Measurements from ENCODE around the gene APOA1. TPM values are rescaled to one million over a fixed set of nuclear protein-coding genes. Genes with fewer than 3 reads are reported as not detected.

APOA1 gene
- total and polyA plus RNA-seq, 2 of the 4 experiments (the other 2 are of a cell fraction): 0.18 to 0.89 TPM

DNA sequence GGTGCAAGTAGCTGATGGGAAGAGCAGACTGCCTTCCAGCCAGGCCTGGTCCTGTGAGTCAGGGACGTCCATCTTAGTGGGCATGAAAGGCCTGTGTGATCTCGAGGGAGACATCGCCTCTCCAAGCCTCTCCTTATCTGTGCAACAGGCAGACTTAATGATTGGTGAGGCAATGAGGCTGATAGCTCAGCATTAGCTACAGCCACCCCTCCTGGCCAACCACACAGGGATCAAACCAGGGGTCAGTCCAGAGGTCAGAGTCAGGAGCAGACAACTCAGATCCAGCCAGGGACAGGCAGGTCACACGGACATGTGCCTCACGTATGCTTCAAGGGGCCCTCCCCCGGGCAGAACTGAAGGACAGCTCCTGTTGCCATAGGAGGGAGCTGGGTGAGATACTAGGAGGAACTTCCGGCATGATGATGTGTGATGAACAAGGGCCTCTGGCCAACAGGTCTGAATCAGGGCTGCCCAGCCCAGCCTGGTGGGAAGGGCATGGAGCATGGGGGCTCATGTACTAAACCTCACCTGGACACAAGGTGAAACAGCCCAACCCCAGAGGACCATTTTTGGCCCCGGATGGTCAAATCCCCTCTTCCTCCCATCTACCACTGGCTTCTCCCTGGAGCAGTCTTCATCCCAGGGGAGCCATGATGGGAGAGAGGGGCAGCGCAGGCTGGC is 10.5 kb downstream of the APOA1 start:
- no peaks in the 10 kb centered on the region for H4K20me1 ChIP-seq (ENCODE audit: insufficient read depth, low read length)
- H3K56ac ChIP-seq (ENCODE audit: extremely low read depth, insufficient read depth, low read length): no peak overlapping the region
- no peak overlapping the region for H3K9ac ChIP-seq (ENCODE audit: low read depth, low read length)
- no peak overlapping the region for H3K4me3 ChIP-seq (ENCODE audit: insufficient read depth, low read depth, low read length)
- CTCF ChIA-PET: interaction anchor here (1.6 kb wide), 1 partner anchor 9 kb away, joined by 5 read pairs; no protein-coding TSS in a partner anchor
- peaks cover 4% of the 10 kb centered on the region; the same call in 1 of the 2 replicates for H3K4me1 ChIP-seq (ENCODE audit: control insufficient read depth, insufficient read depth, low read length)
- intact Hi-C loops (cut with micrococcal nuclease) (no loop called here), dilution Hi-C loops (cut with HindIII; ENCODE audit: low sequenced_read_pairs, unreplicated experiment) (no loop called here), in situ Hi-C loops (cut with MboI; ENCODE audit: low sequenced_read_pairs) (no loop called here)
- H2BK5ac ChIP-seq (ENCODE audit: low read depth, low read length, poor library complexity, severe bottlenecking): no peak overlapping the region
- DNase-seq (no peak), ATAC-seq (ENCODE audit: low read depth) (no peak)
- no peak for TF ChIP-seq SMC3 (IDR thresholded peaks at IDR 0.05; ENCODE audit: low read depth, low read length)
- no peak for TF ChIP-seq MXI1 (IDR thresholded peaks at IDR 0.05; ENCODE audit: borderline replicate concordance, low read depth, low read length)
- TF ChIP-seq, protein P1, sequence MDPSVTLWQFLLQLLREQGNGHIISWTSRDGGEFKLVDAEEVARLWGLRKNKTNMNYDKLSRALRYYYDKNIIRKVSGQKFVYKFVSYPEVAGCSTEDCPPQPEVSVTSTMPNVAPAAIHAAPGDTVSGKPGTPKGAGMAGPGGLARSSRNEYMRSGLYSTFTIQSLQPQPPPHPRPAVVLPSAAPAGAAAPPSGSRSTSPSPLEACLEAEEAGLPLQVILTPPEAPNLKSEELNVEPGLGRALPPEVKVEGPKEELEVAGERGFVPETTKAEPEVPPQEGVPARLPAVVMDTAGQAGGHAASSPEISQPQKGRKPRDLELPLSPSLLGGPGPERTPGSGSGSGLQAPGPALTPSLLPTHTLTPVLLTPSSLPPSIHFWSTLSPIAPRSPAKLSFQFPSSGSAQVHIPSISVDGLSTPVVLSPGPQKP (IDR thresholded peaks at IDR 0.05; ENCODE audit: borderline replicate concordance, low read depth, low read length): no peak
- no peak for TF ChIP-seq POLR2A (IDR thresholded peaks at IDR 0.05; ENCODE audit: low read depth, low read length)
- TF ChIP-seq RAD21 (IDR thresholded peaks at IDR 0.05; ENCODE audit: low read length): no peak
- TF ChIP-seq MAFK (IDR thresholded peaks at IDR 0.05; ENCODE audit: low read depth, low read length): no peak
- TF ChIP-seq CEBPB (IDR thresholded peaks at IDR 0.05; ENCODE audit: low read depth, low read length): no peak
- TF ChIP-seq RCOR1 (IDR thresholded peaks at IDR 0.05; ENCODE audit: insufficient replicate concordance, low read length): no peak
- no peak for TF ChIP-seq FOS (IDR thresholded peaks at IDR 0.05; ENCODE audit: low read depth, low read length)
- TF ChIP-seq, protein P2, sequence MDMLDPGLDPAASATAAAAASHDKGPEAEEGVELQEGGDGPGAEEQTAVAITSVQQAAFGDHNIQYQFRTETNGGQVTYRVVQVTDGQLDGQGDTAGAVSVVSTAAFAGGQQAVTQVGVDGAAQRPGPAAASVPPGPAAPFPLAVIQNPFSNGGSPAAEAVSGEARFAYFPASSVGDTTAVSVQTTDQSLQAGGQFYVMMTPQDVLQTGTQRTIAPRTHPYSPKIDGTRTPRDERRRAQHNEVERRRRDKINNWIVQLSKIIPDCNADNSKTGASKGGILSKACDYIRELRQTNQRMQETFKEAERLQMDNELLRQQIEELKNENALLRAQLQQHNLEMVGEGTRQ (IDR thresholded peaks at IDR 0.05; ENCODE audit: low read depth, low read length): no peak
- TF ChIP-seq BHLHE40 (IDR thresholded peaks at IDR 0.05; ENCODE audit: low read depth, low read length): no peak
- TF ChIP-seq, protein P3, sequence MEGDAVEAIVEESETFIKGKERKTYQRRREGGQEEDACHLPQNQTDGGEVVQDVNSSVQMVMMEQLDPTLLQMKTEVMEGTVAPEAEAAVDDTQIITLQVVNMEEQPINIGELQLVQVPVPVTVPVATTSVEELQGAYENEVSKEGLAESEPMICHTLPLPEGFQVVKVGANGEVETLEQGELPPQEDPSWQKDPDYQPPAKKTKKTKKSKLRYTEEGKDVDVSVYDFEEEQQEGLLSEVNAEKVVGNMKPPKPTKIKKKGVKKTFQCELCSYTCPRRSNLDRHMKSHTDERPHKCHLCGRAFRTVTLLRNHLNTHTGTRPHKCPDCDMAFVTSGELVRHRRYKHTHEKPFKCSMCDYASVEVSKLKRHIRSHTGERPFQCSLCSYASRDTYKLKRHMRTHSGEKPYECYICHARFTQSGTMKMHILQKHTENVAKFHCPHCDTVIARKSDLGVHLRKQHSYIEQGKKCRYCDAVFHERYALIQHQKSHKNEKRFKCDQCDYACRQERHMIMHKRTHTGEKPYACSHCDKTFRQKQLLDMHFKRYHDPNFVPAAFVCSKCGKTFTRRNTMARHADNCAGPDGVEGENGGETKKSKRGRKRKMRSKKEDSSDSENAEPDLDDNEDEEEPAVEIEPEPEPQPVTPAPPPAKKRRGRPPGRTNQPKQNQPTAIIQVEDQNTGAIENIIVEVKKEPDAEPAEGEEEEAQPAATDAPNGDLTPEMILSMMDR (conservative IDR thresholded peaks at IDR 0.05; ENCODE audit: low read depth, low read length): no peak
- no peak for TF ChIP-seq MAZ (IDR thresholded peaks at IDR 0.05; ENCODE audit: borderline replicate concordance, low read depth, low read length)
- H3K79me1 ChIP-seq (ENCODE audit: low read depth in 1 of 2, low read length in 2 of 2): no peaks in the 10 kb centered on the region
- H3K14ac ChIP-seq (replicated peaks; ENCODE audit: low read depth, low read length): no peak overlapping the region
- H2BK120ac ChIP-seq (ENCODE audit: low read depth, low read length): no peak overlapping the region
- H2BK20ac ChIP-seq (ENCODE audit: low read depth, low read length): no peak overlapping the region
- no peak overlapping the region for H4K8ac ChIP-seq (ENCODE audit: low read depth in 2 of 2, low read length in 2 of 2)
- H3K4ac ChIP-seq (ENCODE audit: low read depth, low read length): no peak overlapping the region
- H3K4me2 ChIP-seq (ENCODE audit: low read depth, low read length): no peak overlapping the region
- H2AK9ac ChIP-seq (replicated peaks; ENCODE audit: low read depth, low read length, poor library complexity): no peak overlapping the region
- no peak overlapping the region for H2AK5ac ChIP-seq (ENCODE audit: low read depth, low read length)
- H3K18ac ChIP-seq (ENCODE audit: low read depth, low read length): no peak overlapping the region
- POLR2A ChIA-PET (ENCODE audit: unreplicated experiment): no interaction called here
- peaks cover 17% of the 10 kb centered on the region; the same call in 1 of the 2 replicates for H3K27me3 ChIP-seq (ENCODE audit: control insufficient read depth, insufficient read depth, low read length)
- no peaks in the 10 kb centered on the region for H3K9me3 ChIP-seq (ENCODE audit: control insufficient read depth, insufficient read depth, low read length)
- H2BK15ac ChIP-seq (ENCODE audit: low read depth, low read length): no peak overlapping the region
- H3K36me3 ChIP-seq (ENCODE audit: control insufficient read depth, insufficient read depth, low read length): no peaks in the 10 kb centered on the region
- H3K23ac ChIP-seq (ENCODE audit: low read depth, low read length): no peak overlapping the region
- H2AFZ ChIP-seq (replicated peaks; ENCODE audit: low read length, poor library complexity): no peak overlapping the region
- 83% methylated on average over 1 of the region's 9 CpGs; no CpG with 5 or more reads in 1 of the 2 experiments for WGBS, 2 experiments (ENCODE audit: extremely low coverage in 2 of 2, insufficient read length in 1 of 2)
- H3K27ac ChIP-seq (ENCODE audit: insufficient read depth, low read length): no peak overlapping the region
- no TSS peak for BruUV-seq (replicated peaks)
- H4K91ac ChIP-seq (ENCODE audit: insufficient read depth, low read depth, low read length): no peak overlapping the region
- H3K9me1 ChIP-seq (ENCODE audit: insufficient read depth, low read length): no peaks in the 10 kb centered on the region
- H4K5ac ChIP-seq (ENCODE audit: low read depth, low read length): no peak overlapping the region

All from IMR-90 (cell line).